HG02678 (cell line): ENCODE results near the gene LYSET.
A peak's percentile ranks its signal among the peaks of the same experiment; 100 is the strongest.
"Not testable (repeated sequence)": the region's sequence is repeated elsewhere in the genome, so short reads cannot be mapped to it uniquely, and the experiment has no call there.

ENCODE experiments used
- ATAC-seq: cut with Tn5 transposase; IDR thresholded peaks from one replicate; pipeline ENCODE4 v1.9.1; 2021; ENCODE audit warnings: mild to moderate bottlenecking, moderate library complexity; ENCODE audit not compliant: unreplicated experiment

Gene LYSET

DNA sequence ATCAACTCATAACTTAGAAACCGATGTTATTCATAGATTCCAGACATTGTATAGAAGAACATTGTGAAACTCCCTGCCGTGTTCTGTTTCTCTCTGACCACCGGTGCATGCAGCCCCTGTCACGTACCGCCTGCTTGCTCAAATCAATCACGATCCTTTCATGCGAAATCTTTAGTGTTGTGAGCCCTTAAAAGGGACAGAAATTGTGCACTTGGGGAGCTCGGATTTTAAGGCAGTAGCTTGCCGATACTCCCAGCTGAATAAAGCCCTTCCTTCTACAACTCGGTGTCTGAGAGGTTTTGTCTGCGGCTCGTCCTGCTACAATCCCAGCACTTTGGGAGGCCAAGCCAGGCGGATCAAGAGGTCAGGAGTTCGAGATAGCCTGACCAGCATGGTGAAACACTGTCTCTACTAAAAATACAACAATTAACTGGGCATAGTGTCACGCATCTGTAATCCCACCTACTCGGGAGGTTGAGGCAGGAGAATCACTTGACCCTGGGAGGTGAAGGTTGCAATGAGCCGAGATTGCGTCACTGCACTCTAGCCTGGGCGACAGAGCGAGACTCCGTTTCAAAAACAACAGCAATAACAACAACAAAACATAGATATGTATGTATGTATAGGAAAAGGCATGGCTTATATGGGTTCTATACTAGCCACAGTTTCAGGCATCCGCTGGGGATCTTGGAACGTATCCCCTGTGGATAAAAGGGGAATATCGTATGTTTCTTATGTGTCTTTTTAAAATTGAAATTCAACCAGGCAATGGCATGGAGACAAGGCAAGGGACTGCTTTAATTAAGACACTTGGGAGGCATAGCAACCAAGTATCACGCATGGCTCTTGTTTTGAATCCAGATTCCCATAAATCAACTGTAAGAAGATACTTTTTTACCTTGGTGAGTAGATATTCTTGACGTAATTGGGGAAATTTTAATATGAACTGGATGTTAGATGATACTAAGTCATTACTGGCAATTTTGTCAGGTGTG lies 19.5 kb upstream of the LYSET start:
- ATAC-seq, result not testable (repeated sequence)

DNA sequence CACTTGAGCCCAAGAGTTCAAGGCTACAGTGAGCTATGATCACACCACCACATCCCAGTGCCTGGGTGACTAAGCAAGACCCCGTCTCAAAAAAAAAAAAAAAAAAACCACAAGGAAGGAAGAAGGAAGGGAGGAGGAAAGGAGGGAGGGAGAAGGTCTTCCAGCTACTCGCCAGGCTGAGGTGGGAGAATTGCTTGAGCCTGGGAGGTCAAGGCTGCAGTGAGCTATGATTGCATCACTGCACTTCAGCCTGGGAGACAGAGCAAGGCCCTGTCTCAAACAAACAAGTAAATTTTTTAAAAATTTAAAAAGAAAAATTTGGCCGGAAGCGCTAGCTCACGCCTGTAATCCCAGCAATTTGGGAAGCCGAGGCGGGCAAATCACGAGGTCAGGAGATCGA lies 16.5 kb upstream of the LYSET start:
- not testable (repeated sequence) for ATAC-seq

GRCh38 chr14:93169619-93170018 lies 15.5 kb upstream of the LYSET start:
- ATAC-seq, result not testable (repeated sequence)

GRCh38 chr14:93170141-93170540 lies 15.0 kb upstream of the LYSET start:
- not testable (repeated sequence) for ATAC-seq

DNA sequence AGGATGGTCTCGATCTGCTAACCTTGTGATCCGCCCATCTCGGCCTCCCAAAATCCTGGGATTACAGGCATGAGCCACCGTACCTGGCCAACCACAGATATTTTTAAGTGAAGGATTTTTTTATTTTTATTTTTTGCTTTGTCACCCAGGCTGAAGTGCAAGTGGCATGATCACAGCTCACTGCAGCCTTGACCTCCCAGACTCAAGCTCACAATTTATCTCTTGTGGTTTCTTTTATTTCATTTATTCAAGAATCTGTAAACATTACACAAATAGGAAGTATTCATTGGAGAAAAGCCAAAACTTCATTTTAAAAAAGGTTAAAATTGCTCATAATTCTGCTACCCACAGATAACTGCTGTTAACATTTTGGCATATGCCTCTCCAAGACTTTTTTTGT lies 13.7 kb upstream of the LYSET start:
- ATAC-seq, result no peak

DNA sequence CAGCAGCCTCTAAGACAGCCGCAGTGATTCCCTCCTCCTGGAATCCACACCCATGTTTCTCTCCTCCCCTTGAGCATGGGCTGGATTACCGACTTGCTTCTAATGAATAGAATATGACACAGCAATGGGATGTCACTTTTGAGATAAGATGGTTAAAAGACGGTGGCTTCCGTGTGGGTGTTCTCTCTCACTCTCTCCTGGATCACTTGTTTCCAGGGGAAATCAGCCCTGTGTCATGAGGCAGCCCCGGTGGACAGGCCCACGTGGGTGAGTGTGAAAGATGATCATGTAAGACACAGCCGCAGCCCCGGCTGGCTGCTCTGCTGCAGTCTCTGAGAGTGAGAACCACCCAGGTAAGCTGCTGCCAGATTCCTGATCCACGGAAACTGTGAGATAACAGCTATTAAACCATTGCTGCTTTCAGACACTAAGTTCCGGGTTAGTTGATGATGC lies 11.1 kb upstream of the LYSET start:
- no peak for ATAC-seq

- not testable (repeated sequence) for ATAC-seq
Observed at GRCh38 chr14:93174731-93175130, 10.4 kb upstream of the LYSET start.

GRCh38 chr14:93175492-93175891 lies 9.6 kb upstream of the LYSET start:
- ATAC-seq, result no peak

- ATAC-seq, result no peak
Observed at GRCh38 chr14:93183596-93184317, 1.4 kb upstream of the LYSET start.

DNA sequence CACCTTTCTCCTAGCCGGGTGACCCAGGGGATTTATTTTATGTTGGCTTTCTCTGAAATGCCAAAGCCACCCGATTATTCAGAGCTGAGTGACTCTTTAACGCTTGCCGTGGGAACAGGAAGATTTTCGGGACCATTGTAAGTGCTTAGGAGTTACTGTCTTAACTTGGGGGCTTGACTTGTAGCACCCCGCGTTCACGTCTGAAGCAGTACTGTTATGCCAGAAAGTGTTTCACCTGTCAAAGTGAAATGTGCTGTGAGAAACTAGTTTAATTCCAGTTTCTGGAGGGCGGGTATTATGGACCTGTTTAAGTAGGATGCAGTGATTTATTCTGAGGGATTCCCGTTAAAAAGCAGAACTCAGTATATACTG lies 218 bp downstream of the LYSET start:
- ATAC-seq, result peak; percentile 6

- ATAC-seq, result no peak
Observed at GRCh38 chr14:93186466-93186865, 1.3 kb downstream of the LYSET start.

DNA sequence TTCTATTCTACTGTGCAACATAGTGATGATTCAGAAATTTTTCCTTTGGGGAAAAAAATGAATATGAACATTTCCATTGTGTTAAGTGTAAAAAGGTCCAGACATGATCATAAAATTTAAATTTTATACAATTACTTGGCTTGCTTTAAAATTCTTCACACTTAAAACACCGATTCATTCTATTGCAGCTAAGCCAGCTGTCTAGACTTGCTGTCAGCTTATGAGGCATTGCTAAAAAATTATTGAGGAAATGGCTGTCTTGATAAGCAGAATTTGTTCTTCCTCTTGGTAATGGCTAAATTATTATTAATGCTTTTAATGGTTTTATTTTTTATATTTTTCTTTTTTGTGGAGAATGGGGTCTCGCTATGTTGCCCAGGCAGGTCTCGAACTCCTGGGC lies 1.8 kb downstream of the LYSET start:
- ATAC-seq, result no peak

GRCh38 chr14:93195316-93195999 lies 10.3 kb downstream of the LYSET start:
- ATAC-seq, result no peak

GRCh38 chr14:93199031-93199430 lies 13.9 kb downstream of the LYSET start:
- no peak for ATAC-seq

GRCh38 chr14:93200553-93200952 lies 15.4 kb downstream of the LYSET start:
- ATAC-seq, result no peak

GRCh38 chr14:93201155-93201704 lies 16.1 kb downstream of the LYSET start:
- ATAC-seq, result no peak

- peak; percentile 83 for ATAC-seq
Observed at GRCh38 chr14:93206793-93207467, 21.8 kb downstream of the LYSET start, which contains the start of the genes GON7 and UBR7. GON7 (minus strand) TSS chr14:93207065; CDS start chr14:93207037, 28 bp downstream. UBR7 (plus strand) TSS chr14:93207256; CDS start chr14:93207292, 36 bp downstream.

DNA sequence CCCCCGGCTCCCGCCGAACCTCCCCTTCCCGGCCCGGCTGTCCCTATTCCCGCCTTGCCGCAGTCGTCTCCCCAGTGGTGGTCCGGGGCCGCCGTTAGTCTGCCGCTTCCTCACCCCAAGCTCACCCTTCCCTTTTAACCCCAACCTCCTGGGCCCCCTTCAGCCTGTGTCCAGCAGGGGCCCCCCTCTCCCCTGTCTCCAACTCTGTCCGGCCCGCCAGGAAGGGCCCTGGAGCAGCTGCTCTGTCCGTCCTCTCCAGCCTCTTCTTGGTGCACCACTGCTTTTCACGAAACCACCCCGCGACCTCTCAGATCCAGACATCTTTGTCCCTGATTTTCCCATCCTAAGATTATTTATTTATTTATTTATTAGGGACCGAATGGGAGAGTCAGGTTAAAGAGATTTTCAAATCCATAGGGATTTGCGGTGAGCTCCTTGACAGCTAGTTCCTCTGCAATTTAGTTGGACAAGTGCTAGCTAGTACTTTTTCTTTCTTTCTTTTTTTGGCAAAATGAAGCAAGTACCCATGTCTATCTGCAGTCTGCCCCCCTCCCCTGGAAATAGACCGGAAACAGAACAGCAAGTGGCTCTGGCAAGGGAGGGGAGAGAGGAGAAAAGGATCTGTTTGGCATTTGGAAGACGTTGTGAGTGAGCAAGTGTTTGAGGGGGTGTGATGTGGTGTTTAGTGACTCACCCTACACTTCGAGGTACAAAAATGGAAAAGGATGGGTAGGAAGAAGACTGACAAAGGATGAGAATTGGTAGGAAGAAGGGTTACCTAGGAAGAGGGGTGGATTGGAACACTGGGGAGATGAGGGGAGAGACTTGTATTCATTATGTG lies 22.6 kb downstream of the LYSET start:
- peak; percentile 49 for ATAC-seq

DNA sequence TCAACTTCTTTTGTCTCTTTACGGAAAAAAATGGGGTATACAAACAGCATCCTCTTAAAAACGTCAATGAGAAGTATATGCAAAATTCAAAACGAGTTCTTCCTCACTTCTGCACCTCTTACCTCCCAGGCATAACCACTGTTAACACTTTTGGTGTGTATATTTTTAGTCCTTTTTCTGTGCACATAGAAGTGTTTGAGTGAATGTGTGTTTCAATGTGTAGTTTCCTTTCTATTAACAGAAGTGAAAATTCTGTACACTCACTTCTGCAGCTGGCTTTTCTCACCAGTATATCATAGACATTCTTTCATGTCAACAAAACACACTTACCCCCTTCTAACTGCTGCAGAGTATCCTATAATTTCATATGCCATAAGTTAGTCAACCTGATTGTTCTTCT lies 27.3 kb downstream of the LYSET start:
- peak; percentile 74 for ATAC-seq
